Mucosa of descending colon (tissue), 3 donors: Measurements from ENCODE around the gene FAM234B. TPM values are rescaled to one million over a fixed set of nuclear protein-coding genes. Genes with fewer than 3 reads are reported as not detected.

Source experiments
- ATAC-seq: fragments of 200-7000 bp; cut with Tn5 transposase; one replicate; pipeline ENCODE4 v1.9.1; 2020; ENCODE audit warnings: mild to moderate bottlenecking, moderate library complexity
- DNase-seq, 3 donors: peaks; one replicate each; pipeline ENCODE4 v3.0.0-alpha.2; 2020
- H3K36me3 ChIP-seq: fragments of 200-600 bp; one replicate; pipeline ENCODE4 v1.8.0; 2021; ENCODE audit warnings: low read depth, mild to moderate bottlenecking
- H3K4me1 ChIP-seq: fragments of 200-600 bp; one replicate; pipeline ENCODE4 v1.8.0; 2021; ENCODE audit warnings: low read depth, mild to moderate bottlenecking
- H3K4me3 ChIP-seq: fragments of 200-600 bp; one replicate; pipeline ENCODE4 v1.8.0; 2021; ENCODE audit warnings: mild to moderate bottlenecking
- H3K9me3 ChIP-seq: fragments of 200-600 bp; one replicate; pipeline ENCODE4 v1.8.0; 2021; ENCODE audit warnings: mild to moderate bottlenecking
- CTCF ChIP-seq: fragments of 200-600 bp; IDR thresholded peaks from one replicate; pipeline ENCODE4 v1.8.0; 2022; ENCODE audit warnings: antibody characterized with exemption, mild to moderate bottlenecking
- intact Hi-C, 2 donors: fragments of 100-400 bp; cut with DNase I in 1 of 2; cut with micrococcal nuclease in 1 of 2; formaldehyde crosslinking; loops; one replicate each; pipeline versions ENCODE4 v1.11.0 to v1.11.1; 2022; cut with DNase I, micrococcal nuclease
- total RNA-seq, 3 donors: library from RNA; stranded (reverse); fragmentation: NEBNext Ultra II Directional in 2 of 3; extraction: Animal tissue kit (Norgen Biotek cat#: 25700) in 2 of 3; gene quantifications; one replicate each; pipeline versions ENCODE4 v1.2.1 to v1.2.4, GENCODE V29; 2021 to 2023
- donor health status: DM: no; HTN: no; CAD: no; lungs with moderate emphysema.
- donor health status: DM: no; HTN: no; CAD: no.
- donor health status: DM: no; HTN: yes; CAD: no.

Gene FAM234B
- total RNA-seq, 3 donors from 2014 or later, result 1.4 to 3.4 (median 1.9) TPM

GRCh38 chr12:13039328-13039956 lies 4.7 kb upstream of the FAM234B start:
- Histone ChIP-seq H3K4me1 (peaks cover 11% of the 10 kb centered on the region), H3K36me3 (no peaks in the 10 kb centered on the region), H3K4me3 (no peak overlapping the region), H3K9me3 (no peaks in the 10 kb centered on the region)
- peak; percentile 85 for ATAC-seq
- intact Hi-C loops, result no loop called here
- DNase-seq, result peak in 1 of 3 donors; percentile 46
- no peak for TF ChIP-seq CTCF

- Histone ChIP-seq H3K36me3 (no peaks in the 10 kb centered on the region), H3K4me1 (peaks cover 11% of the 10 kb centered on the region), H3K9me3 (no peaks in the 10 kb centered on the region), H3K4me3 (no peak overlapping the region)
- DNase-seq (no peak), ATAC-seq (no peak)
- TF ChIP-seq CTCF, result no peak
- intact Hi-C loops, result no loop called here
These were observed 3.0 kb upstream of the FAM234B start for GRCh38 chr12:13041224-13041623.

GRCh38 chr12:13042666-13043230 lies 1.4 kb upstream of the FAM234B start:
- intact Hi-C loops, result no loop called here
- Histone ChIP-seq H3K9me3 (no peaks in the 10 kb centered on the region), H3K4me1 (peaks cover 11% of the 10 kb centered on the region), H3K4me3 (no peak overlapping the region), H3K36me3 (no peaks in the 10 kb centered on the region)
- ATAC-seq (no peak), DNase-seq (no peak)
- no peak for TF ChIP-seq CTCF

GRCh38 chr12:13044906-13045299 lies 722 bp downstream of the FAM234B start:
- no peak for TF ChIP-seq CTCF
- intact Hi-C loops, result no loop called here
- peak overlapping the region; percentile 59 for H3K4me3 ChIP-seq
- no peak for DNase-seq
- no peaks in the 10 kb centered on the region for H3K9me3 ChIP-seq
- H3K36me3 ChIP-seq, result no peaks in the 10 kb centered on the region
- no peak for ATAC-seq
- H3K4me1 ChIP-seq, result peaks cover 8% of the 10 kb centered on the region

- no peak for DNase-seq
- no peak for TF ChIP-seq CTCF
- intact Hi-C loops, result no loop called here
- H3K36me3 ChIP-seq, result no peaks in the 10 kb centered on the region
- no peak for ATAC-seq
- H3K9me3 ChIP-seq, result no peaks in the 10 kb centered on the region
- H3K4me1 ChIP-seq, result no peaks in the 10 kb centered on the region
- H3K4me3 ChIP-seq, result no peak overlapping the region
These were observed 1.6 kb downstream of the FAM234B start for GRCh38 chr12:13045816-13046215.
